A549 (cell line): ENCODE measurements around the gene SORCS2. TPM values are rescaled to one million over a fixed set of nuclear protein-coding genes. Genes with fewer than 3 reads are reported as not detected.

Experiments
- ATAC-seq, 2 experiments: fragments of 200-7000 bp in 1 of 2; fragments of >200 bp in 1 of 2; cut with Nextera tagmentation in 1 of 2; cut with Tn5 transposase in 1 of 2; 3 replicates each; pipeline versions ENCODE4 v1.8.0 to v1.9.1; 2018 to 2020; ENCODE audit warnings: mild to moderate bottlenecking in 1 of 2, moderate library complexity in 1 of 2
- CTCF ChIA-PET: fragments of 300-600 bp; sonication (Branson Sonifier 250); formaldehyde crosslinking; extraction: SDS; loops from one replicate; lab custom pipeline; 2021; ENCODE audit warnings: antibody characterized with exemption, inconsistent platforms; lab: Yijun Ruan, JAX
- POLR2A ChIA-PET: fragments of 350-600 bp; formaldehyde crosslinking; extraction: SDS; loops from one replicate; lab custom pipeline; 2021; ENCODE audit warnings: antibody characterized with exemption, inconsistent platforms; lab: Yijun Ruan, JAX
- DNase-seq, 2 experiments: peaks; one replicate each; pipeline versions ENCODE4 v3.0.0 to v3.0.0-alpha.2; 2011 to 2016; ENCODE audit warnings: low read depth in 1 of 2, low spot score in 1 of 2
- FAIRE-seq: peaks from 2 replicates; lab custom pipeline; 2011; peaks lifted over from hg19 to GRCh38; lab: Jason Lieb, UNC
- H3K27ac ChIP-seq, 2 experiments: fragments of >200 bp; sonication (Bioruptor Twin); formaldehyde crosslinking; 3 replicates each; pipeline ENCODE4 v1.5.1; 2016 to 2017
- H3K4me1 ChIP-seq: fragments of >200 bp; sonication (Bioruptor Twin); formaldehyde crosslinking; 3 replicates; pipeline ENCODE4 v1.6.1; 2016
- H3K4me2 ChIP-seq: fragments of >200 bp; sonication (Bioruptor Twin); formaldehyde crosslinking; 3 replicates; pipeline ENCODE4 v1.6.1; 2016
- H3K4me3 ChIP-seq: fragments of >200 bp; sonication (Bioruptor Twin); formaldehyde crosslinking; 3 replicates; pipeline ENCODE4 v1.5.1; 2016
- H3K9me3 ChIP-seq: fragments of >200 bp; sonication (Bioruptor Twin); formaldehyde crosslinking; 3 replicates; pipeline ENCODE4 v1.6.1; 2016
- ATOH8 ChIP-seq: fragments of 250-450 bp; sonication (Bioruptor Pico); IDR thresholded peaks from 2 replicates; pipeline ENCODE4 v1.5.0; 2020; ENCODE audit warnings: low read depth, mild to moderate bottlenecking, moderate library complexity
- BHLHE40 ChIP-seq: IDR thresholded peaks from 2 replicates; pipeline ENCODE4 v1.6.1; 2012; ENCODE audit warnings: low read depth, low read length, inconsistent platforms
- CEBPB ChIP-seq, 2 experiments: fragments of >200 bp in 1 of 2; sonication (Bioruptor Twin) in 1 of 2; formaldehyde crosslinking in 1 of 2; IDR thresholded peaks; 2 replicates each; pipeline ENCODE4 v1.6.1; 2012 to 2016
- CHD4 ChIP-seq: fragments of 200-600 bp; sonication (generic); IDR thresholded peaks from 2 replicates; pipeline ENCODE4 v1.6.1; 2016; ENCODE audit warnings: antibody characterized with exemption, mild to moderate bottlenecking, borderline replicate concordance
- EHF ChIP-seq: fragments of 250-450 bp; sonication (Bioruptor Pico); IDR thresholded peaks from 2 replicates; pipeline ENCODE4 v1.5.0; 2020; ENCODE audit warnings: mild to moderate bottlenecking
- ELK1 ChIP-seq: fragments of 150-350 bp; IDR thresholded peaks from 2 replicates; pipeline ENCODE4 v1.6.1; 2014; ENCODE audit warnings: low read depth, mild to moderate bottlenecking, low read length
- EP300 ChIP-seq, 2 experiments: fragments of >200 bp; sonication (Bioruptor Twin); formaldehyde crosslinking; IDR thresholded peaks; 2 replicates in 1 of 2; 3 replicates in 1 of 2; pipeline ENCODE4 v1.6.1; 2016 to 2017
- FOSB ChIP-seq: fragments of 250-450 bp; sonication (Bioruptor Pico); IDR thresholded peaks from 2 replicates; pipeline ENCODE4 v1.5.0; 2020; ENCODE audit warnings: mild to moderate bottlenecking, moderate library complexity
- FOXS1 ChIP-seq: fragments of 250-450 bp; sonication (Bioruptor Pico); IDR thresholded peaks from 2 replicates; pipeline ENCODE4 v1.5.0; 2020; ENCODE audit warnings: mild to moderate bottlenecking, moderate library complexity
- GATA3 ChIP-seq: IDR thresholded peaks from 2 replicates; pipeline ENCODE4 v1.6.1; 2012; ENCODE audit warnings: borderline replicate concordance
- HES2 ChIP-seq: fragments of >200 bp; sonication (Bioruptor Twin); formaldehyde crosslinking; IDR thresholded peaks from 2 replicates; pipeline ENCODE4 v1.6.1; 2016
- HOXB13 ChIP-seq: fragments of 250-450 bp; sonication (Bioruptor Pico); IDR thresholded peaks from 2 replicates; pipeline ENCODE4 v1.5.0; 2020; ENCODE audit warnings: low read depth, mild to moderate bottlenecking, moderate library complexity
- KDM1A ChIP-seq: fragments of 200-600 bp; sonication (generic); IDR thresholded peaks from 2 replicates; pipeline ENCODE4 v1.6.1; 2016; ENCODE audit warnings: low read depth, mild to moderate bottlenecking
- KDM5A ChIP-seq: fragments of 200-600 bp; sonication (generic); IDR thresholded peaks from 2 replicates; pipeline ENCODE4 v1.6.1; 2016; ENCODE audit warnings: antibody characterized with exemption, mild to moderate bottlenecking
- MAFK ChIP-seq: fragments of 450-650 bp; IDR thresholded peaks from 2 replicates; pipeline ENCODE4 v1.6.1; 2014; ENCODE audit not compliant: partially characterized antibody
- MAX ChIP-seq: IDR thresholded peaks from 2 replicates; pipeline ENCODE4 v1.6.1; 2012
- PBX3 ChIP-seq: IDR thresholded peaks from 2 replicates; pipeline ENCODE4 v1.6.1; 2012
- POLR2AphosphoS2 ChIP-seq: conservative IDR thresholded peaks from 2 replicates; pipeline ENCODE4 v1.6.1; 2012; ENCODE audit warnings: low read length, improper control_type of control experiment, inconsistent platforms
- RCOR1 ChIP-seq: fragments of 150-350 bp; IDR thresholded peaks from 2 replicates; pipeline ENCODE4 v1.6.1; 2014; ENCODE audit warnings: antibody characterized with exemption, low read length, low read depth
- REST ChIP-seq: fragments of 200-600 bp; sonication (generic); IDR thresholded peaks from 2 replicates; pipeline ENCODE4 v1.6.1; 2016; ENCODE audit warnings: antibody characterized with exemption, mild to moderate bottlenecking, moderate library complexity
- SMC3 ChIP-seq: fragments of >200 bp; sonication (Bioruptor Twin); formaldehyde crosslinking; IDR thresholded peaks from 3 replicates; pipeline ENCODE4 v1.6.1; 2018; ENCODE audit warnings: inconsistent platforms
- SREBF2 ChIP-seq: fragments of 450-650 bp; IDR thresholded peaks from 2 replicates; pipeline ENCODE4 v1.6.1; 2014; ENCODE audit warnings: mild to moderate bottlenecking, moderate library complexity
- ZNF302 ChIP-seq: fragments of 250-450 bp; sonication (Bioruptor Pico); IDR thresholded peaks from 2 replicates; pipeline ENCODE4 v1.9.0; 2021; ENCODE audit warnings: inconsistent platforms, mild to moderate bottlenecking, moderate library complexity
- ZSCAN20 ChIP-seq: fragments of 250-450 bp; sonication (Bioruptor Pico); IDR thresholded peaks from 2 replicates; pipeline ENCODE4 v1.8.0; 2022; ENCODE audit warnings: mild to moderate bottlenecking, moderate library complexity
- WGBS: methylation state at CpG from one replicate; pipeline ENCODE4 v1.1.6; 2017; ENCODE audit errors: missing lambda C conversion rate; 5-methylcytosine and 5-hydroxymethylcytosine counted together
- polyA plus RNA-seq, 4 experiments: library from polyadenylated mRNA; depleted of rRNA in 3 of 4; stranded (reverse); fragments of >200 nt; fragmentation: RNase III in 1 of 4; extraction: RNeasy Plus Mini Kit Qiagen cat#74134 plus additional on column Dnase treatment in 1 of 4; gene quantifications; 2 replicates in 3 of 4; 3 replicates in 1 of 4; pipeline ENCODE4 v1.2.3, GENCODE V29; 2011 to 2017

SORCS2 gene
- polyA plus RNA-seq, 2 of the 4 experiments (the other 2 are of a cell fraction), result 1.4 to 4.6 TPM

- ChIA-PET POLR2A (no interaction called here), CTCF (no interaction called here)
- ATAC-seq (no peak), DNase-seq (no peak), FAIRE-seq (no peak)
- no peak overlapping the region for H3K27ac ChIP-seq
- H3K4me2 ChIP-seq, result no peak overlapping the region
- WGBS, result 45% methylated on average over 4 of the region's 7 CpGs
- no peak overlapping the region for H3K4me3 ChIP-seq
- no peak for TF ChIP-seq GATA3
- H3K4me1 ChIP-seq, result no peaks in the 10 kb centered on the region
- H3K9me3 ChIP-seq, result no peaks in the 10 kb centered on the region
Observed at GRCh38 chr4:7485096-7485495, 292.8 kb downstream of the SORCS2 start.

GRCh38 chr4:7486101-7486500 is 293.8 kb downstream of the SORCS2 start:
- no peak for ATAC-seq
- no peak for DNase-seq
- WGBS, result no CpG with 5 or more reads among the region's 11 CpGs
- H3K9me3 ChIP-seq, result no peaks in the 10 kb centered on the region
- ChIA-PET CTCF (interaction anchor here (0.6 to 1.1 kb wide), 2 partner anchors 30 to 149 kb away, joined by 3 to 5 read pairs; no protein-coding TSS in a partner anchor), POLR2A (no interaction called here)
- no peak for TF ChIP-seq ZSCAN20
- TF ChIP-seq SMC3, result no peak
- no peak for TF ChIP-seq ATOH8 (CRISPR knock-in tag)
- TF ChIP-seq KDM1A, result no peak
- no peak for TF ChIP-seq HES2
- TF ChIP-seq EP300 (IDR thresholded peaks at IDR 0.05), result no peak
- no peak for TF ChIP-seq RCOR1
- no peak for FAIRE-seq
- H3K4me2 ChIP-seq, result no peak overlapping the region
- H3K4me3 ChIP-seq, result no peak overlapping the region
- H3K4me1 ChIP-seq, result no peaks in the 10 kb centered on the region
- H3K27ac ChIP-seq, result no peak overlapping the region

- H3K4me3 ChIP-seq, result no peak overlapping the region
- ChIA-PET CTCF (no interaction called here), POLR2A (interaction anchor here (0.6 kb wide), 1 partner anchor 1348 kb away, joined by 4 read pairs; no protein-coding TSS in a partner anchor)
- no peaks in the 10 kb centered on the region for H3K4me1 ChIP-seq
- H3K4me2 ChIP-seq, result no peak overlapping the region
- 91% methylated on average over 10 of the region's 10 CpGs for WGBS
- TF ChIP-seq ELK1 (no peak), BHLHE40 (no peak), REST (no peak), CHD4 (no peak), EP300 (IDR thresholded peaks at IDR 0.05) (no peak), ZNF302 (CRISPR knock-in tag) (no peak), PBX3 (no peak), FOXS1 (no peak), POLR2AphosphoS2 (no peak), EHF (CRISPR knock-in tag) (no peak), FOSB (no peak), MAX (no peak), SREBF2 (no peak), KDM5A (no peak), HOXB13 (CRISPR knock-in tag) (no peak), CEBPB (IDR thresholded peaks at IDR 0.05) (no peak), HES2 (no peak), MAFK (no peak)
- no peak overlapping the region for H3K27ac ChIP-seq
- FAIRE-seq (no peak), DNase-seq (no peak), ATAC-seq (no peak)
- no peaks in the 10 kb centered on the region for H3K9me3 ChIP-seq
Observed at GRCh38 chr4:7487502-7487901, 295.2 kb downstream of the SORCS2 start.
